ENCODE measurements around the gene NLE1. TPM values are rescaled to one million over a fixed set of nuclear protein-coding genes. Genes with fewer than 3 reads are reported as not detected.

NLE1 gene
- total RNA-seq, 6 experiments from 2014 or later = 4.9 to 12.3 (median 5.9) TPM

- Histone ChIP-seq H3K4me1 (no peaks in the 10 kb centered on the region), H3K4me3 (no peak overlapping the region), H3K9me3 (no peaks in the 10 kb centered on the region), H3K27ac (no peak overlapping the region), H3K36me3 (peaks cover 0 to 10% (median 2%) of the 10 kb centered on the region in 4 donors), H3K27me3 (no peaks in the 10 kb centered on the region)
- TF ChIP-seq CTCF (IDR thresholded peaks at IDR 0.05) (no peak), POLR2A (IDR thresholded peaks at IDR 0.05) (no peak)
- DNase-seq (no peak), ATAC-seq (no peak)
- intact Hi-C loops (cut with DNase I) = no loop called here
- WGBS (ENCODE audit: insufficient coverage, low coverage, low lambda C conversion rate, missing lambda C conversion rate) = no CpG with 5 or more reads among the region's 5 CpGs
Measured at GRCh38 chr17:35103271-35103670, 38.8 kb downstream of the NLE1 start.

- no peaks in the 10 kb centered on the region for H3K9me3 ChIP-seq
- H3K27me3 ChIP-seq = no peaks in the 10 kb centered on the region
- H3K4me3 ChIP-seq = no peak overlapping the region
- peaks cover 0 to 10% (median 2%) of the 10 kb centered on the region in 4 donors for H3K36me3 ChIP-seq
- no peaks in the 10 kb centered on the region for H3K4me1 ChIP-seq
- intact Hi-C loops (cut with DNase I) = no loop called here
- H3K27ac ChIP-seq = no peak overlapping the region
- DNase-seq = no peak
- 69% methylated on average over 2 of the region's 2 CpGs for WGBS (ENCODE audit: insufficient coverage, low coverage, low lambda C conversion rate, missing lambda C conversion rate)
- TF ChIP-seq CTCF (IDR thresholded peaks at IDR 0.05) (no peak), POLR2A (IDR thresholded peaks at IDR 0.05) (no peak)
- no peak for ATAC-seq
Measured at GRCh38 chr17:35101725-35102124, 40.4 kb downstream of the NLE1 start.

GRCh38 chr17:35101036-35101435 lies 41.1 kb downstream of the NLE1 start:
- no peak for DNase-seq
- H3K9me3 ChIP-seq = no peaks in the 10 kb centered on the region
- TF ChIP-seq CTCF (IDR thresholded peaks at IDR 0.05) (no peak), POLR2A (IDR thresholded peaks at IDR 0.05) (no peak)
- no peaks in the 10 kb centered on the region for H3K4me1 ChIP-seq
- WGBS (ENCODE audit: insufficient coverage, low coverage, low lambda C conversion rate, missing lambda C conversion rate) = 91% methylated on average over 4 of the region's 14 CpGs
- no peak overlapping the region for H3K4me3 ChIP-seq
- no peak for ATAC-seq
- no peaks in the 10 kb centered on the region for H3K27me3 ChIP-seq
- intact Hi-C loops (cut with DNase I) = no loop called here
- H3K36me3 ChIP-seq = peaks cover 0 to 10% (median 2%) of the 10 kb centered on the region in 4 donors
- no peak overlapping the region for H3K27ac ChIP-seq

DNA sequence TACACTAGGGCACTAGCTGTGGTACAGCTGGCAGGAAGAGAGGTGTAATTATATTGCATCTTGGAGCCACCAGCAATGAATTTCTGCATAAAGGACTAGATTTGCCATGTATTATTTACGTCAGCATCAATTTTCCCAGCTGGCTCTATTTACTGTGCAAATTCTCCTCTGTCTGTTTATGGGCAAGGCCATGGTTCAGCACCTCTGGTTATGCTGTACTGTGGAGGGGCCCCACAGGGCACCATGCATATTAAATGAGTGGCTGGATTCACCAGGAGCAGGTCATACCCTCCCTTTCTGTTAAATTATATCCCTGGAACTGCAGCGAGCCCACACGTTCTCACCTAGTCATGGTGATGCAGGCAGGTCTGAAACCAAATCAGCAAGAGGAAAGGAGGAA lies 42.2 kb downstream of the NLE1 start:
- 94% methylated on average over 3 of the region's 3 CpGs for WGBS (ENCODE audit: insufficient coverage, low coverage, low lambda C conversion rate, missing lambda C conversion rate)
- no peaks in the 10 kb centered on the region for H3K4me1 ChIP-seq
- H3K9me3 ChIP-seq = no peaks in the 10 kb centered on the region
- peaks cover 0 to 10% (median 2%) of the 10 kb centered on the region in 4 donors for H3K36me3 ChIP-seq
- ATAC-seq (no peak), DNase-seq (no peak)
- no peak overlapping the region for H3K27ac ChIP-seq
- no peak for TF ChIP-seq CTCF (IDR thresholded peaks at IDR 0.05)
- TF ChIP-seq POLR2A (IDR thresholded peaks at IDR 0.05) = no peak
- no peaks in the 10 kb centered on the region for H3K27me3 ChIP-seq
- intact Hi-C loops (cut with DNase I) = loop anchor here in 1 of 2 donors (10.0 kb wide), 1 partner anchor 105 kb away; no protein-coding TSS in a partner anchor
- H3K4me3 ChIP-seq = no peak overlapping the region

DNA sequence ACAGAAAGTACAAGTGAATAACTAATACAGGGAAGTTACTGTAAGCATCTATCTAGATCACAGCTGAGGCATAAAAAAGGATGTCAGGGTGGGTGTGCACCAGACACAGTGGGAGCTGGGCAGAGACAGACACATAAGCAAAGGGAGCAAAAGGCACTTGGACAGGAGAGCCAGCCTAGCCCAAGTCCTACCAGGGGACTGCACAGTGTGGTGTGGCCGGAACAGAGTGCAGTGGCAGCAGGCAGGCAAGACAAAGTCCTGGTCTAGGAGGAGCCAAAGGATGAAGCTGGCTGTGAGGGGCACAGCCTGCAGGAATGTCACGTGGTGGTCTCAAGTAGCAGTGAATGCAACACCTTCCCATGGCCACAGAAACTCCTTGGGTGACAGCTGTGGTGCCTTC lies 44.3 kb downstream of the NLE1 start:
- Histone ChIP-seq H3K27me3 (no peaks in the 10 kb centered on the region), H3K4me3 (no peak overlapping the region), H3K9me3 (no peaks in the 10 kb centered on the region), H3K4me1 (no peaks in the 10 kb centered on the region), H3K27ac (no peak overlapping the region), H3K36me3 (peaks cover 0 to 10% (median 2%) of the 10 kb centered on the region in 4 donors)
- no peak for DNase-seq
- ATAC-seq = no peak
- WGBS (ENCODE audit: insufficient coverage, low coverage, low lambda C conversion rate, missing lambda C conversion rate) = no CpG with 5 or more reads among the region's 2 CpGs
- intact Hi-C loops (cut with DNase I) = loop anchor here in 1 of 2 donors (10.0 kb wide), 1 partner anchor 103 kb away; no protein-coding TSS in a partner anchor
- no peak for TF ChIP-seq POLR2A (IDR thresholded peaks at IDR 0.05)
- TF ChIP-seq CTCF (IDR thresholded peaks at IDR 0.05) = no peak

Measured in right lobe of liver (tissue), 6 donors.